HG03460 (cell line): ENCODE results near the gene PRKCH.

ENCODE experiments used
- ATAC-seq: cut with Tn5 transposase; IDR thresholded peaks from one replicate; pipeline ENCODE4 v1.9.1; 2021; ENCODE audit not compliant: unreplicated experiment

PRKCH gene

GRCh38 chr14:61484826-61485584 lies 163.6 kb downstream of the PRKCH start:
- ATAC-seq, result no peak

- ATAC-seq, result no peak
These were observed 164.3 kb downstream of the PRKCH start for GRCh38 chr14:61485661-61486060.

- no peak for ATAC-seq
These were observed 165.6 kb downstream of the PRKCH start for GRCh38 chr14:61486930-61487495.

- no peak for ATAC-seq
These were observed 167.3 kb downstream of the PRKCH start for GRCh38 chr14:61488417-61489401.

GRCh38 chr14:61489512-61489911 lies 168.1 kb downstream of the PRKCH start:
- no peak for ATAC-seq

- ATAC-seq, result no peak
These were observed 168.6 kb downstream of the PRKCH start for GRCh38 chr14:61489932-61490331.

- ATAC-seq, result no peak
These were observed 169.8 kb downstream of the PRKCH start for GRCh38 chr14:61491224-61491623.

GRCh38 chr14:61491876-61492434 lies 170.6 kb downstream of the PRKCH start:
- ATAC-seq, result no peak

GRCh38 chr14:61492474-61492873 lies 171.1 kb downstream of the PRKCH start:
- ATAC-seq, result no peak

- ATAC-seq, result no peak
These were observed 171.9 kb downstream of the PRKCH start for GRCh38 chr14:61493239-61493638.

- no peak for ATAC-seq
These were observed 172.6 kb downstream of the PRKCH start for GRCh38 chr14:61494018-61494417.

- ATAC-seq, result no peak
These were observed 174.4 kb downstream of the PRKCH start for GRCh38 chr14:61495809-61496208.

GRCh38 chr14:61498303-61498702 lies 176.9 kb downstream of the PRKCH start:
- no peak for ATAC-seq

- no peak for ATAC-seq
These were observed 177.4 kb downstream of the PRKCH start for GRCh38 chr14:61498811-61499210.

- no peak for ATAC-seq
These were observed 178.6 kb downstream of the PRKCH start for GRCh38 chr14:61499991-61500390.

- ATAC-seq, result no peak
These were observed 180.5 kb downstream of the PRKCH start for GRCh38 chr14:61501714-61502458.

GRCh38 chr14:61502459-61503093 lies 181.2 kb downstream of the PRKCH start:
- ATAC-seq, result no peak

- ATAC-seq, result peak; percentile 88
These were observed 181.9 kb downstream of the PRKCH start for GRCh38 chr14:61503167-61503801.

GRCh38 chr14:61504901-61505300 lies 183.5 kb downstream of the PRKCH start:
- no peak for ATAC-seq
